ENCODE results near the gene EPSTI1. TPM values are rescaled to one million over a fixed set of nuclear protein-coding genes. Genes with fewer than 3 reads are reported as not detected.

EPSTI1 gene
- polyA plus RNA-seq, 1 of the 3 experiments (the other 2 are of a cell fraction), result 0.02 TPM

- TF ChIP-seq USF1 (IDR thresholded peaks at IDR 0.05; ENCODE audit: borderline replicate concordance, low read depth), result no peak
- no peak for TF ChIP-seq EZH2phosphoT487 (IDR thresholded peaks at IDR 0.05; ENCODE audit: borderline replicate concordance, low read depth)
- no peak for TF ChIP-seq FOXJ3 (CRISPR knock-in tag; IDR thresholded peaks at IDR 0.05)
- TF ChIP-seq CTCF (IDR thresholded peaks at IDR 0.05), result no peak
- TF ChIP-seq JUND (IDR thresholded peaks at IDR 0.05), result no peak
- no peak for TF ChIP-seq SMC3 (IDR thresholded peaks at IDR 0.05; ENCODE audit: low read depth, low read length)
- TF ChIP-seq MAX (IDR thresholded peaks at IDR 0.05; ENCODE audit: low read depth), result no peak
- TF ChIP-seq NRF1 (IDR thresholded peaks at IDR 0.05; ENCODE audit: low read depth, low read length), result no peak
Measured at GRCh38 chr13:43022934-43023288, 30.9 kb upstream of the EPSTI1 start (continued).

- no peaks in the 10 kb centered on the region for H3K27me3 ChIP-seq (ENCODE audit: insufficient read depth)
- no peak overlapping the region for H3K9ac ChIP-seq
- H3K27ac ChIP-seq (ENCODE audit: low read depth in 2 of 2, low read length in 1 of 2), result no peak overlapping the region
- H3K4me2 ChIP-seq, result no peak overlapping the region
- no peak for TF ChIP-seq REST (IDR thresholded peaks at IDR 0.05; ENCODE audit: low read depth, low read length)
- no peak for TF ChIP-seq EP300 (IDR thresholded peaks at IDR 0.05; ENCODE audit: borderline replicate concordance in 1 of 2, low read depth in 1 of 2, low read length in 1 of 2)
- no peak for TF ChIP-seq PBX3 (IDR thresholded peaks at IDR 0.05)
- TF ChIP-seq USF1 (IDR thresholded peaks at IDR 0.05; ENCODE audit: borderline replicate concordance, low read depth), result no peak
- TF ChIP-seq POLR2AphosphoS5 (IDR thresholded peaks at IDR 0.05; ENCODE audit: low read depth, low read length), result no peak
- TF ChIP-seq JUND (IDR thresholded peaks at IDR 0.05), result no peak
- TF ChIP-seq IRF3 (IDR thresholded peaks at IDR 0.05; ENCODE audit: low read depth, low read length), result no peak
- TF ChIP-seq NFIC (IDR thresholded peaks at IDR 0.05; ENCODE audit: borderline replicate concordance), result 0 out of 2 replicates have a peak, but pooled peaks have one; percentile 8
- no peak for TF ChIP-seq MXI1 (IDR thresholded peaks at IDR 0.05; ENCODE audit: low read depth, low read length)
- no peak overlapping the region for H3K4me3 ChIP-seq (ENCODE audit: low read depth in 2 of 2, low read length in 1 of 2)
- 96% methylated on average over 11 of the region's 11 CpGs for WGBS (ENCODE audit: low lambda C conversion rate)
- ChIA-PET CTCF (interaction anchor here (1.1 to 1.6 kb wide), 3 partner anchors 50 to 64 kb away, joined by 3 to 8 read pairs (median 4); no protein-coding TSS in a partner anchor), POLR2A (no interaction called here)
- peaks cover 30% of the 10 kb centered on the region for H3K79me2 ChIP-seq (ENCODE audit: insufficient read depth)
- no peaks in the 10 kb centered on the region for H3F3A ChIP-seq (replicated peaks; ENCODE audit: insufficient read depth)
- H3K9me3 ChIP-seq, result no peaks in the 10 kb centered on the region
- no peaks in the 10 kb centered on the region for H3K9me2 ChIP-seq
- H2AFZ ChIP-seq (ENCODE audit: low read depth), result no peak overlapping the region; the same call in 1 of the 2 replicates
- H3K36me3 ChIP-seq (replicated peaks in 1 of 2; ENCODE audit: control insufficient read depth in 1 of 2, insufficient read depth in 2 of 2, low read length in 1 of 2), result peaks cover 0 to under 1% of the 10 kb centered on the region in 2 experiments
- no peak for DNase-seq
- no peaks in the 10 kb centered on the region for H4K20me1 ChIP-seq (ENCODE audit: insufficient read depth)
- peaks cover 0 to 8% of the 10 kb centered on the region in 2 experiments; a peak in 2 of 4 replicates for H3K4me1 ChIP-seq (ENCODE audit: control insufficient read depth in 1 of 2, insufficient read depth in 2 of 2, low read depth in 1 of 2, low read length in 1 of 2)
Measured at GRCh38 chr13:43021926-43022670, 30.1 kb upstream of the EPSTI1 start.
